RWPE1 (cell line): Measurements from ENCODE around the gene MTCH1.

Source experiments
- CTCF ChIA-PET: fragments of 350-600 bp; sonication (Branson Sonifier 250); formaldehyde crosslinking; extraction: SDS; loops from one replicate; lab custom pipeline; 2021; lab: Yijun Ruan, JAX
- POLR2A ChIA-PET: fragments of 400-600 bp; formaldehyde crosslinking; extraction: SDS; loops from one replicate; lab custom pipeline; 2020; ENCODE audit warnings: antibody characterized with exemption; ENCODE audit not compliant: low non-redundant PET; lab: Yijun Ruan, JAX
- DNase-seq: peaks from one replicate; pipeline ENCODE4 v3.0.0; 2012; ENCODE audit warnings: low spot score
- H3K27ac ChIP-seq: fragments of 450-650 bp; 2 replicates; pipeline ENCODE4 v1.5.1; 2017
- CTCF ChIP-seq: fragments of 450-650 bp; conservative IDR thresholded peaks from 2 replicates; pipeline ENCODE4 v1.5.1; 2017; ENCODE audit warnings: low read depth, mild to moderate bottlenecking

The MTCH1 gene

GRCh38 chr6:37006793-37007339 is 20.9 kb upstream of the MTCH1 start:
- ChIA-PET POLR2A (no interaction called here), CTCF (interaction anchor here (1.2 to 2.1 kb wide), 2 partner anchors 11 to 93 kb away, joined by 3 to 10 read pairs; no protein-coding TSS in a partner anchor)
- no peak for TF ChIP-seq CTCF
- no peak for DNase-seq
- H3K27ac ChIP-seq, result peak overlapping the region; percentile 46; the same call in 1 of the 2 replicates

- DNase-seq, result no peak
- no peak for TF ChIP-seq CTCF
- ChIA-PET CTCF (interaction anchor here (2.1 kb wide), 1 partner anchor 12 kb away, joined by 10 read pairs; no protein-coding TSS in a partner anchor), POLR2A (no interaction called here)
- peak overlapping the region; percentile 46; the same call in 1 of the 2 replicates for H3K27ac ChIP-seq
Observed at GRCh38 chr6:37005827-37006567, 20.0 kb upstream of the MTCH1 start.

- DNase-seq, result no peak
- H3K27ac ChIP-seq, result peak within 1 kb of the TSS; percentile 46; the same call in 1 of the 2 replicates
- ChIA-PET CTCF (no interaction called here), POLR2A (no interaction called here)
- no peak for TF ChIP-seq CTCF
Observed at GRCh38 chr6:37005061-37005810, 19.2 kb upstream of the MTCH1 start, which contains the start of gene FGD2. Gene FGD2, plus strand, starts transcription at chr6:37005655. Its CDS starts 163 bp downstream, at chr6:37005818.

GRCh38 chr6:37004044-37004980 is 18.3 kb upstream of the MTCH1 start:
- POLR2A ChIA-PET, result no interaction called here
- CTCF ChIA-PET, result no interaction called here
- no peak overlapping the region for H3K27ac ChIP-seq
- no peak for DNase-seq
- no peak for TF ChIP-seq CTCF

GRCh38 chr6:36999751-37000125 is 13.7 kb upstream of the MTCH1 start:
- no peak for TF ChIP-seq CTCF
- H3K27ac ChIP-seq, result no peak overlapping the region
- DNase-seq, result no peak
- CTCF ChIA-PET, result interaction anchor here (0.6 kb wide), 1 partner anchor 515 kb away, joined by 4 read pairs; no protein-coding TSS in a partner anchor
- POLR2A ChIA-PET, result no interaction called here
